GM23338 (cell line): Measurements from ENCODE around the gene CELF4. TPM values are rescaled to one million over a fixed set of nuclear protein-coding genes. Genes with fewer than 3 reads are reported as not detected.

Source experiments
- ATAC-seq: fragments of 200-7000 bp; cut with Tn5 transposase; 3 replicates; pipeline ENCODE4 v1.9.1; 2020
- DNase-seq: peaks from one replicate; pipeline ENCODE4 v3.0.0-alpha.2; 2015; ENCODE audit warnings: low spot score
- H2AFZ ChIP-seq: fragments of 200-600 bp; sonication (generic); 2 replicates; pipeline ENCODE4 v1.8.0; 2016; ENCODE audit warnings: antibody characterized with exemption, mild to moderate bottlenecking, moderate library complexity
- H3F3A ChIP-seq: fragments of 200-600 bp; sonication (generic); replicated peaks from 2 replicates; pipeline ENCODE4 v1.8.0; 2017; ENCODE audit warnings: antibody characterized with exemption, mixed run types, low read depth
- H3K27ac ChIP-seq: fragments of 200-600 bp; sonication (generic); 2 replicates; pipeline ENCODE4 v1.6.1; 2016; ENCODE audit warnings: low read depth
- H3K27me3 ChIP-seq: fragments of 200-600 bp; sonication (generic); 2 replicates; pipeline ENCODE4 v1.8.0; 2016; ENCODE audit warnings: mild to moderate bottlenecking, mixed run types, moderate library complexity; ENCODE audit not compliant: insufficient read depth
- H3K36me3 ChIP-seq: fragments of 200-600 bp; sonication (generic); 2 replicates; pipeline ENCODE4 v1.8.0; 2016; ENCODE audit warnings: mild to moderate bottlenecking; ENCODE audit not compliant: insufficient read depth
- H3K4me1 ChIP-seq: fragments of 200-600 bp; sonication (generic); 2 replicates; pipeline ENCODE4 v1.8.0; 2016; ENCODE audit warnings: mild to moderate bottlenecking, moderate library complexity; ENCODE audit not compliant: insufficient read depth
- H3K4me2 ChIP-seq: fragments of 200-600 bp; sonication (generic); 2 replicates; pipeline ENCODE4 v1.7.1; 2017; ENCODE audit warnings: mixed run types
- H3K4me3 ChIP-seq: fragments of 200-600 bp; sonication (generic); 2 replicates; pipeline ENCODE4 v1.6.1; 2016; ENCODE audit warnings: mixed run types
- H3K79me2 ChIP-seq: fragments of 200-600 bp; sonication (generic); replicated peaks from 2 replicates; pipeline ENCODE4 v1.8.0; 2017; ENCODE audit warnings: mild to moderate bottlenecking; ENCODE audit not compliant: insufficient read depth
- H3K9me2 ChIP-seq: fragments of 200-600 bp; sonication (generic); 2 replicates; pipeline ENCODE4 v1.8.0; 2017; ENCODE audit not compliant: insufficient read depth
- H4K20me1 ChIP-seq: fragments of 200-600 bp; sonication (generic); replicated peaks from 2 replicates; pipeline ENCODE4 v1.8.0; 2017; ENCODE audit warnings: mild to moderate bottlenecking; ENCODE audit not compliant: insufficient read depth
- H3K27ac Mint-ChIP-seq: 2 replicates; pipeline ENCODE4 v1.8.0; 2020; ENCODE audit warnings: inconsistent platforms, mild to moderate bottlenecking, moderate library complexity, mixed read lengths
- H3K27me3 Mint-ChIP-seq: 3 replicates; pipeline ENCODE4 v1.8.0; 2022; ENCODE audit warnings: low read depth, mild to moderate bottlenecking, moderate library complexity, mixed read lengths, inconsistent platforms; ENCODE audit not compliant: insufficient read depth, poor library complexity
- H3K36me3 Mint-ChIP-seq: 3 replicates; pipeline ENCODE4 v1.8.0; 2021; ENCODE audit warnings: low read depth, mild to moderate bottlenecking, inconsistent platforms, moderate library complexity, mixed read lengths
- H3K4me1 Mint-ChIP-seq: 3 replicates; pipeline ENCODE4 v1.8.0; 2020; ENCODE audit warnings: mild to moderate bottlenecking, inconsistent platforms, mixed read lengths
- H3K4me3 Mint-ChIP-seq: 3 replicates; pipeline ENCODE4 v1.8.0; 2021; ENCODE audit warnings: moderate library complexity, mild to moderate bottlenecking, inconsistent platforms, mixed read lengths
- H3K9me3 Mint-ChIP-seq: 3 replicates; pipeline ENCODE4 v1.8.0; 2020; ENCODE audit warnings: moderate library complexity, mild to moderate bottlenecking, inconsistent platforms, mixed read lengths
- CREB1 ChIP-seq: fragments of 250-450 bp; sonication (Bioruptor Pico); IDR thresholded peaks from 2 replicates; pipeline ENCODE4 v1.5.0; 2020; ENCODE audit warnings: low read depth, mild to moderate bottlenecking, moderate library complexity
- EZH2 ChIP-seq: fragments of 200-600 bp; sonication (generic); IDR thresholded peaks from one replicate; pipeline ENCODE4 v1.8.0; 2017; ENCODE audit warnings: antibody characterized with exemption, mild to moderate bottlenecking, low read depth; ENCODE audit not compliant: unreplicated experiment
- EZH2phosphoT487 ChIP-seq: fragments of 200-600 bp; sonication (generic); IDR thresholded peaks from one replicate; pipeline ENCODE4 v1.8.1; 2018; ENCODE audit warnings: antibody characterized with exemption; ENCODE audit not compliant: unreplicated experiment
- JUNB ChIP-seq: IDR thresholded peaks from one replicate; pipeline ENCODE4 v1.6.1; 2016; ENCODE audit warnings: antibody characterized with exemption; ENCODE audit not compliant: unreplicated experiment
- NANOG ChIP-seq: IDR thresholded peaks from 2 replicates; pipeline ENCODE4 v1.6.1; 2016; ENCODE audit warnings: antibody characterized with exemption, borderline replicate concordance
- POLR2AphosphoS5 ChIP-seq: IDR thresholded peaks from 2 replicates; pipeline ENCODE4 v1.6.1; 2016; ENCODE audit warnings: antibody characterized with exemption, low read depth
- STAT1 ChIP-seq: IDR thresholded peaks from one replicate; pipeline ENCODE4 v1.6.1; 2016; ENCODE audit warnings: antibody characterized with exemption; ENCODE audit not compliant: unreplicated experiment
- ZNF114 ChIP-seq: fragments of 250-450 bp; sonication (Bioruptor Pico); IDR thresholded peaks from 2 replicates; pipeline ENCODE4 v1.5.0; 2020; ENCODE audit warnings: mild to moderate bottlenecking, moderate library complexity
- ZNF331 ChIP-seq: fragments of 250-450 bp; sonication (Bioruptor Pico); IDR thresholded peaks from 2 replicates; pipeline ENCODE4 v1.5.0; 2020; ENCODE audit warnings: low read depth, mild to moderate bottlenecking, moderate library complexity
- polyA plus RNA-seq: library from polyadenylated mRNA; unstranded; fragments of >200 nt; fragmentation: Nextera tagmentation; extraction: Ambion mirVana; gene quantifications from 2 replicates; pipeline ENCODE4 v1.2.1, GENCODE V29; 2016
- total RNA-seq: library from RNA; depleted of rRNA; stranded (reverse); fragments of >200 nt; shearing (Covaris generic); gene quantifications from 2 replicates; pipeline ENCODE4 v1.2.3, GENCODE V29; 2014
- TF ChIP-seq, protein P1 (sequence below): IDR thresholded peaks from 2 replicates; pipeline ENCODE4 v1.6.1; 2016; ENCODE audit warnings: antibody characterized with exemption
- TF ChIP-seq, protein P2 (sequence below): fragments of 250-450 bp; sonication (Bioruptor Pico); IDR thresholded peaks from 2 replicates; pipeline ENCODE4 v1.5.0; 2020; ENCODE audit warnings: mild to moderate bottlenecking, moderate library complexity
- TF ChIP-seq, protein P3 (sequence below), 2 experiments: fragments of 200-600 bp in 1 of 2; sonication (generic) in 1 of 2; conservative IDR thresholded peaks; 2 replicates each; pipeline versions ENCODE4 v1.5.1 to v1.6.1; 2016 to 2017; ENCODE audit warnings: antibody characterized with exemption in 2 of 2, low read depth in 2 of 2, mild to moderate bottlenecking in 2 of 2, moderate library complexity in 1 of 2
- TF ChIP-seq, protein P4 (sequence below): IDR thresholded peaks from one replicate; pipeline ENCODE4 v1.6.1; 2018; ENCODE audit warnings: antibody characterized with exemption; ENCODE audit not compliant: unreplicated experiment

The CELF4 gene
- total and polyA plus RNA-seq, 2 experiments from 2014 or later = 2.6 to 6.7 TPM

GRCh38 chr18:37422596-37422995, 143.0 kb downstream of the CELF4 start:
- no peaks in the 10 kb centered on the region for H4K20me1 ChIP-seq
- Mint-ChIP-seq H3K36me3 (no peaks in the 10 kb centered on the region), H3K27ac (no peak overlapping the region), H3K4me1 (peaks cover 21% of the 10 kb centered on the region), H3K27me3 (peaks cover 18% of the 10 kb centered on the region), H3K9me3 (no peaks in the 10 kb centered on the region), H3K4me3 (no peak overlapping the region)
- DNase-seq = no peak
- H3K4me1 ChIP-seq = no peaks in the 10 kb centered on the region; the same call in 1 of the 2 replicates
- no peaks in the 10 kb centered on the region for H3K27me3 ChIP-seq
- peak overlapping the region; percentile 52; the same call in 1 of the 2 replicates for H2AFZ ChIP-seq
- no peak overlapping the region for H3K27ac ChIP-seq
- H3K79me2 ChIP-seq = no peaks in the 10 kb centered on the region
- no peak for ATAC-seq
- TF ChIP-seq NANOG (no peak), ZNF114 (no peak), POLR2AphosphoS5 (no peak), EZH2 (no peak), JUNB (no peak), EZH2phosphoT487 (no peak), STAT1 (no peak), CREB1 (CRISPR knock-in tag) (no peak), ZNF331 (CRISPR knock-in tag) (no peak)
- TF ChIP-seq, protein P1, sequence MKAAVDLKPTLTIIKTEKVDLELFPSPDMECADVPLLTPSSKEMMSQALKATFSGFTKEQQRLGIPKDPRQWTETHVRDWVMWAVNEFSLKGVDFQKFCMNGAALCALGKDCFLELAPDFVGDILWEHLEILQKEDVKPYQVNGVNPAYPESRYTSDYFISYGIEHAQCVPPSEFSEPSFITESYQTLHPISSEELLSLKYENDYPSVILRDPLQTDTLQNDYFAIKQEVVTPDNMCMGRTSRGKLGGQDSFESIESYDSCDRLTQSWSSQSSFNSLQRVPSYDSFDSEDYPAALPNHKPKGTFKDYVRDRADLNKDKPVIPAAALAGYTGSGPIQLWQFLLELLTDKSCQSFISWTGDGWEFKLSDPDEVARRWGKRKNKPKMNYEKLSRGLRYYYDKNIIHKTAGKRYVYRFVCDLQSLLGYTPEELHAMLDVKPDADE = no peak
- TF ChIP-seq, protein P2, sequence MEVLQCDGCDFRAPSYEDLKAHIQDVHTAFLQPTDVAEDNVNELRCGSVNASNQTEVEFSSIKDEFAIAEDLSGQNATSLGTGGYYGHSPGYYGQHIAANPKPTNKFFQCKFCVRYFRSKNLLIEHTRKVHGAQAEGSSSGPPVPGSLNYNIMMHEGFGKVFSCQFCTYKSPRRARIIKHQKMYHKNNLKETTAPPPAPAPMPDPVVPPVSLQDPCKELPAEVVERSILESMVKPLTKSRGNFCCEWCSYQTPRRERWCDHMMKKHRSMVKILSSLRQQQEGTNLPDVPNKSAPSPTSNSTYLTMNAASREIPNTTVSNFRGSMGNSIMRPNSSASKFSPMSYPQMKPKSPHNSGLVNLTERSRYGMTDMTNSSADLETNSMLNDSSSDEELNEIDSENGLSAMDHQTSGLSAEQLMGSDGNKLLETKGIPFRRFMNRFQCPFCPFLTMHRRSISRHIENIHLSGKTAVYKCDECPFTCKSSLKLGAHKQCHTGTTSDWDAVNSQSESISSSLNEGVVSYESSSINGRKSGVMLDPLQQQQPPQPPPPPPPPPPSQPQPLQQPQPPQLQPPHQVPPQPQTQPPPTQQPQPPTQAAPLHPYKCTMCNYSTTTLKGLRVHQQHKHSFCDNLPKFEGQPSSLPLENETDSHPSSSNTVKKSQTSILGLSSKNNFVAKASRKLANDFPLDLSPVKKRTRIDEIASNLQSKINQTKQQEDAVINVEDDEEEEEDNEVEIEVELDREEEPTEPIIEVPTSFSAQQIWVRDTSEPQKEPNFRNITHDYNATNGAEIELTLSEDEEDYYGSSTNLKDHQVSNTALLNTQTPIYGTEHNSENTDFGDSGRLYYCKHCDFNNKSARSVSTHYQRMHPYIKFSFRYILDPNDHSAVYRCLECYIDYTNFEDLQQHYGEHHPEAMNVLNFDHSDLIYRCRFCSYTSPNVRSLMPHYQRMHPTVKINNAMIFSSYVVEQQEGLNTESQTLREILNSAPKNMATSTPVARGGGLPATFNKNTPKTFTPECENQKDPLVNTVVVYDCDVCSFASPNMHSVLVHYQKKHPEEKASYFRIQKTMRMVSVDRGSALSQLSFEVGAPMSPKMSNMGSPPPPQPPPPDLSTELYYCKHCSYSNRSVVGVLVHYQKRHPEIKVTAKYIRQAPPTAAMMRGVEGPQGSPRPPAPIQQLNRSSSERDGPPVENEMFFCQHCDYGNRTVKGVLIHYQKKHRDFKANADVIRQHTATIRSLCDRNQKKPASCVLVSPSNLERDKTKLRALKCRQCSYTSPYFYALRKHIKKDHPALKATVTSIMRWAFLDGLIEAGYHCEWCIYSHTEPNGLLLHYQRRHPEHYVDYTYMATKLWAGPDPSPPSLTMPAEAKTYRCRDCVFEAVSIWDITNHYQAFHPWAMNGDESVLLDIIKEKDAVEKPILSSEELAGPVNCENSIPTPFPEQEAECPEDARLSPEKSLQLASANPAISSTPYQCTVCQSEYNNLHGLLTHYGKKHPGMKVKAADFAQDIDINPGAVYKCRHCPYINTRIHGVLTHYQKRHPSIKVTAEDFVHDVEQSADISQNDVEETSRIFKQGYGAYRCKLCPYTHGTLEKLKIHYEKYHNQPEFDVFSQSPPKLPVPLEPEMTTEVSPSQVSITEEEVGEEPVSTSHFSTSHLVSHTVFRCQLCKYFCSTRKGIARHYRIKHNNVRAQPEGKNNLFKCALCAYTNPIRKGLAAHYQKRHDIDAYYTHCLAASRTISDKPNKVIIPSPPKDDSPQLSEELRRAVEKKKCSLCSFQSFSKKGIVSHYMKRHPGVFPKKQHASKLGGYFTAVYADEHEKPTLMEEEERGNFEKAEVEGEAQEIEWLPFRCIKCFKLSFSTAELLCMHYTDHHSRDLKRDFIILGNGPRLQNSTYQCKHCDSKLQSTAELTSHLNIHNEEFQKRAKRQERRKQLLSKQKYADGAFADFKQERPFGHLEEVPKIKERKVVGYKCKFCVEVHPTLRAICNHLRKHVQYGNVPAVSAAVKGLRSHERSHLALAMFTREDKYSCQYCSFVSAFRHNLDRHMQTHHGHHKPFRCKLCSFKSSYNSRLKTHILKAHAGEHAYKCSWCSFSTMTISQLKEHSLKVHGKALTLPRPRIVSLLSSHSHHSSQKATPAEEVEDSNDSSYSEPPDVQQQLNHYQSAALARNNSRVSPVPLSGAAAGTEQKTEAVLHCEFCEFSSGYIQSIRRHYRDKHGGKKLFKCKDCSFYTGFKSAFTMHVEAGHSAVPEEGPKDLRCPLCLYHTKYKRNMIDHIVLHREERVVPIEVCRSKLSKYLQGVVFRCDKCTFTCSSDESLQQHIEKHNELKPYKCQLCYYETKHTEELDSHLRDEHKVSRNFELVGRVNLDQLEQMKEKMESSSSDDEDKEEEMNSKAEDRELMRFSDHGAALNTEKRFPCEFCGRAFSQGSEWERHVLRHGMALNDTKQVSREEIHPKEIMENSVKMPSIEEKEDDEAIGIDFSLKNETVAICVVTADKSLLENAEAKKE (CRISPR knock-in tag) = no peak
- TF ChIP-seq, protein P3, sequence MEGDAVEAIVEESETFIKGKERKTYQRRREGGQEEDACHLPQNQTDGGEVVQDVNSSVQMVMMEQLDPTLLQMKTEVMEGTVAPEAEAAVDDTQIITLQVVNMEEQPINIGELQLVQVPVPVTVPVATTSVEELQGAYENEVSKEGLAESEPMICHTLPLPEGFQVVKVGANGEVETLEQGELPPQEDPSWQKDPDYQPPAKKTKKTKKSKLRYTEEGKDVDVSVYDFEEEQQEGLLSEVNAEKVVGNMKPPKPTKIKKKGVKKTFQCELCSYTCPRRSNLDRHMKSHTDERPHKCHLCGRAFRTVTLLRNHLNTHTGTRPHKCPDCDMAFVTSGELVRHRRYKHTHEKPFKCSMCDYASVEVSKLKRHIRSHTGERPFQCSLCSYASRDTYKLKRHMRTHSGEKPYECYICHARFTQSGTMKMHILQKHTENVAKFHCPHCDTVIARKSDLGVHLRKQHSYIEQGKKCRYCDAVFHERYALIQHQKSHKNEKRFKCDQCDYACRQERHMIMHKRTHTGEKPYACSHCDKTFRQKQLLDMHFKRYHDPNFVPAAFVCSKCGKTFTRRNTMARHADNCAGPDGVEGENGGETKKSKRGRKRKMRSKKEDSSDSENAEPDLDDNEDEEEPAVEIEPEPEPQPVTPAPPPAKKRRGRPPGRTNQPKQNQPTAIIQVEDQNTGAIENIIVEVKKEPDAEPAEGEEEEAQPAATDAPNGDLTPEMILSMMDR (conservative IDR thresholded peaks at IDR 0.05; ENCODE audit: low read depth in 2 of 2) = no peak
- TF ChIP-seq, protein P4, sequence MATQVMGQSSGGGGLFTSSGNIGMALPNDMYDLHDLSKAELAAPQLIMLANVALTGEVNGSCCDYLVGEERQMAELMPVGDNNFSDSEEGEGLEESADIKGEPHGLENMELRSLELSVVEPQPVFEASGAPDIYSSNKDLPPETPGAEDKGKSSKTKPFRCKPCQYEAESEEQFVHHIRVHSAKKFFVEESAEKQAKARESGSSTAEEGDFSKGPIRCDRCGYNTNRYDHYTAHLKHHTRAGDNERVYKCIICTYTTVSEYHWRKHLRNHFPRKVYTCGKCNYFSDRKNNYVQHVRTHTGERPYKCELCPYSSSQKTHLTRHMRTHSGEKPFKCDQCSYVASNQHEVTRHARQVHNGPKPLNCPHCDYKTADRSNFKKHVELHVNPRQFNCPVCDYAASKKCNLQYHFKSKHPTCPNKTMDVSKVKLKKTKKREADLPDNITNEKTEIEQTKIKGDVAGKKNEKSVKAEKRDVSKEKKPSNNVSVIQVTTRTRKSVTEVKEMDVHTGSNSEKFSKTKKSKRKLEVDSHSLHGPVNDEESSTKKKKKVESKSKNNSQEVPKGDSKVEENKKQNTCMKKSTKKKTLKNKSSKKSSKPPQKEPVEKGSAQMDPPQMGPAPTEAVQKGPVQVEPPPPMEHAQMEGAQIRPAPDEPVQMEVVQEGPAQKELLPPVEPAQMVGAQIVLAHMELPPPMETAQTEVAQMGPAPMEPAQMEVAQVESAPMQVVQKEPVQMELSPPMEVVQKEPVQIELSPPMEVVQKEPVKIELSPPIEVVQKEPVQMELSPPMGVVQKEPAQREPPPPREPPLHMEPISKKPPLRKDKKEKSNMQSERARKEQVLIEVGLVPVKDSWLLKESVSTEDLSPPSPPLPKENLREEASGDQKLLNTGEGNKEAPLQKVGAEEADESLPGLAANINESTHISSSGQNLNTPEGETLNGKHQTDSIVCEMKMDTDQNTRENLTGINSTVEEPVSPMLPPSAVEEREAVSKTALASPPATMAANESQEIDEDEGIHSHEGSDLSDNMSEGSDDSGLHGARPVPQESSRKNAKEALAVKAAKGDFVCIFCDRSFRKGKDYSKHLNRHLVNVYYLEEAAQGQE = no peak
- peaks cover 7% of the 10 kb centered on the region; the same call in 1 of the 2 replicates for H3K9me2 ChIP-seq
- no peaks in the 10 kb centered on the region for H3K36me3 ChIP-seq
- H3F3A ChIP-seq = no peaks in the 10 kb centered on the region
- no peak overlapping the region for H3K4me3 ChIP-seq
- H3K4me2 ChIP-seq = no peak overlapping the region
